ENCODE results near the gene MANF. TPM values are rescaled to one million over a fixed set of nuclear protein-coding genes. Genes with fewer than 3 reads are reported as not detected.

The MANF gene
- total RNA-seq, 1 experiment from 2014 or later = 132 TPM

GRCh38 chr3:51391075-51391565 is 6.0 kb downstream of the MANF start, which contains the start of gene RBM15B:
RBM15B (plus strand) TSS chr3:51391285; CDS start chr3:51391400, 115 bp downstream.
- no peaks in the 10 kb centered on the region for H4K20me1 ChIP-seq (ENCODE audit: insufficient read depth)
- H3K27me3 ChIP-seq (ENCODE audit: insufficient read depth, low read length) = no peaks in the 10 kb centered on the region
- H3K9ac ChIP-seq (ENCODE audit: low read length) = peak within 1 kb of the TSS; percentile 73
- POLR2A ChIA-PET = no interaction called here
- H3K4me1 ChIP-seq (ENCODE audit: control insufficient read depth in 1 of 2, insufficient read depth in 2 of 2, low read length in 2 of 2) = peaks cover 21 to 44% of the 10 kb centered on the region in 2 experiments; a peak in 3 of 4 replicates
- DNase-seq (ENCODE audit: low read depth, low spot score) (peak; percentile 92), ATAC-seq (peak; percentile 91)
- no peaks in the 10 kb centered on the region for H3K9me2 ChIP-seq (ENCODE audit: insufficient read depth)
- peak within 1 kb of the TSS; percentile 82 for H3K4me2 ChIP-seq (ENCODE audit: low read length)
- peak within 1 kb of the TSS; percentile 77 for H3K27ac ChIP-seq (ENCODE audit: low read depth, low read length)
- H3K9me3 ChIP-seq (ENCODE audit: control insufficient read depth in 1 of 2, insufficient read depth in 1 of 2, low read depth in 1 of 2, low read length in 2 of 2) = peaks cover 0 to 14% of the 10 kb centered on the region in 2 experiments; a peak in 1 of 4 replicates
- RAD21 ChIA-PET (ENCODE audit: low non-redundant PET in 1 of 2, low total read pairs in 2 of 2, uncharacterized antibody in 2 of 2, unreplicated experiment in 2 of 2) = no interaction called here
- peaks cover 54% of the 10 kb centered on the region for H3K79me2 ChIP-seq (ENCODE audit: insufficient read depth, low read length)
- TF ChIP-seq MAX (IDR thresholded peaks at IDR 0.05) (no peak), EZH2 (IDR thresholded peaks at IDR 0.05) (no peak), FOSL1 (IDR thresholded peaks at IDR 0.05; ENCODE audit: low read depth) (no peak), JUND (IDR thresholded peaks at IDR 0.05) (no peak), CEBPB (IDR thresholded peaks at IDR 0.05; ENCODE audit: low read depth) (no peak), RAD21 (IDR thresholded peaks at IDR 0.05; ENCODE audit: low read depth) (no peak), CTCF (IDR thresholded peaks at IDR 0.05 in 2 of 3, conservative IDR thresholded peaks at IDR 0.05 in 1 of 3; ENCODE audit: borderline replicate concordance in 1 of 3, insufficient read depth in 1 of 3, low read depth in 2 of 3, low read length in 2 of 3) (peak in 1 of 3 experiments; percentile 84; a peak in 2 of 6 replicates), YY1 (IDR thresholded peaks at IDR 0.05; ENCODE audit: extremely low read depth, insufficient replicate concordance, low read depth, low read length) (peak; percentile 94), POLR2AphosphoS5 (IDR thresholded peaks at IDR 0.05; ENCODE audit: low read depth, low read length) (peak; percentile 65), ZFX (IDR thresholded peaks at IDR 0.05) (peak; percentile 99), ZNF274 (IDR thresholded peaks at IDR 0.05; ENCODE audit: low read depth, low read length) (no peak), TCF7L2 (IDR thresholded peaks at IDR 0.05; ENCODE audit: borderline replicate concordance, extremely low read depth, insufficient read depth, insufficient read length) (peak; percentile 31)
- TF ChIP-seq, protein P1, sequence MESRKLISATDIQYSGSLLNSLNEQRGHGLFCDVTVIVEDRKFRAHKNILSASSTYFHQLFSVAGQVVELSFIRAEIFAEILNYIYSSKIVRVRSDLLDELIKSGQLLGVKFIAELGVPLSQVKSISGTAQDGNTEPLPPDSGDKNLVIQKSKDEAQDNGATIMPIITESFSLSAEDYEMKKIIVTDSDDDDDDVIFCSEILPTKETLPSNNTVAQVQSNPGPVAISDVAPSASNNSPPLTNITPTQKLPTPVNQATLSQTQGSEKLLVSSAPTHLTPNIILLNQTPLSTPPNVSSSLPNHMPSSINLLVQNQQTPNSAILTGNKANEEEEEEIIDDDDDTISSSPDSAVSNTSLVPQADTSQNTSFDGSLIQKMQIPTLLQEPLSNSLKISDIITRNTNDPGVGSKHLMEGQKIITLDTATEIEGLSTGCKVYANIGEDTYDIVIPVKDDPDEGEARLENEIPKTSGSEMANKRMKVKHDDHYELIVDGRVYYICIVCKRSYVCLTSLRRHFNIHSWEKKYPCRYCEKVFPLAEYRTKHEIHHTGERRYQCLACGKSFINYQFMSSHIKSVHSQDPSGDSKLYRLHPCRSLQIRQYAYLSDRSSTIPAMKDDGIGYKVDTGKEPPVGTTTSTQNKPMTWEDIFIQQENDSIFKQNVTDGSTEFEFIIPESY (IDR thresholded peaks at IDR 0.05; ENCODE audit: extremely low read depth, insufficient replicate concordance, low read length) = no peak
- TF ChIP-seq, protein P2, sequence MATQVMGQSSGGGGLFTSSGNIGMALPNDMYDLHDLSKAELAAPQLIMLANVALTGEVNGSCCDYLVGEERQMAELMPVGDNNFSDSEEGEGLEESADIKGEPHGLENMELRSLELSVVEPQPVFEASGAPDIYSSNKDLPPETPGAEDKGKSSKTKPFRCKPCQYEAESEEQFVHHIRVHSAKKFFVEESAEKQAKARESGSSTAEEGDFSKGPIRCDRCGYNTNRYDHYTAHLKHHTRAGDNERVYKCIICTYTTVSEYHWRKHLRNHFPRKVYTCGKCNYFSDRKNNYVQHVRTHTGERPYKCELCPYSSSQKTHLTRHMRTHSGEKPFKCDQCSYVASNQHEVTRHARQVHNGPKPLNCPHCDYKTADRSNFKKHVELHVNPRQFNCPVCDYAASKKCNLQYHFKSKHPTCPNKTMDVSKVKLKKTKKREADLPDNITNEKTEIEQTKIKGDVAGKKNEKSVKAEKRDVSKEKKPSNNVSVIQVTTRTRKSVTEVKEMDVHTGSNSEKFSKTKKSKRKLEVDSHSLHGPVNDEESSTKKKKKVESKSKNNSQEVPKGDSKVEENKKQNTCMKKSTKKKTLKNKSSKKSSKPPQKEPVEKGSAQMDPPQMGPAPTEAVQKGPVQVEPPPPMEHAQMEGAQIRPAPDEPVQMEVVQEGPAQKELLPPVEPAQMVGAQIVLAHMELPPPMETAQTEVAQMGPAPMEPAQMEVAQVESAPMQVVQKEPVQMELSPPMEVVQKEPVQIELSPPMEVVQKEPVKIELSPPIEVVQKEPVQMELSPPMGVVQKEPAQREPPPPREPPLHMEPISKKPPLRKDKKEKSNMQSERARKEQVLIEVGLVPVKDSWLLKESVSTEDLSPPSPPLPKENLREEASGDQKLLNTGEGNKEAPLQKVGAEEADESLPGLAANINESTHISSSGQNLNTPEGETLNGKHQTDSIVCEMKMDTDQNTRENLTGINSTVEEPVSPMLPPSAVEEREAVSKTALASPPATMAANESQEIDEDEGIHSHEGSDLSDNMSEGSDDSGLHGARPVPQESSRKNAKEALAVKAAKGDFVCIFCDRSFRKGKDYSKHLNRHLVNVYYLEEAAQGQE (IDR thresholded peaks at IDR 0.05; ENCODE audit: low read depth) = no peak
- no TSS peak for BruUV-seq (replicated peaks)
- H3K36me3 ChIP-seq (ENCODE audit: control insufficient read depth in 1 of 2, insufficient read depth in 2 of 2, low read length in 2 of 2) = peaks cover 5 to 73% of the 10 kb centered on the region in 2 experiments; a peak in 3 of 4 replicates
- CTCF ChIA-PET = interaction anchor here (2.3 to 2.5 kb wide), 2 partner anchors 291 to 775 kb away, joined by 10 read pairs; partner anchors contain the start of gene MAPKAPK3
- intact Hi-C loops (cut with micrococcal nuclease) = loop anchor here (1.0 to 5.0 kb wide), 3 partner anchors 281 to 775 kb away; partner anchors contain the start of gene TEX264
- peak within 1 kb of the TSS; percentile 57 to 59 for H3K4me3 ChIP-seq (replicated peaks in 1 of 2; ENCODE audit: low read depth in 1 of 2, low read length in 2 of 2)
- no peak within 1 kb of the TSS for H2AFZ ChIP-seq (ENCODE audit: low read depth, low read length, poor library complexity, severe bottlenecking)
